Measurements from ENCODE around the gene PTPRM. TPM values are rescaled to one million over a fixed set of nuclear protein-coding genes. Genes with fewer than 3 reads are reported as not detected.

The PTPRM gene
- total and polyA plus RNA-seq, 2 of the 4 experiments (the other 2 are of a cell fraction), result 28.3 to 51.2 TPM

- dilution Hi-C loops (cut with HindIII; ENCODE audit: low sequenced_read_pairs, unreplicated experiment), result no loop called here
- no peak overlapping the region for H3K4me3 ChIP-seq (ENCODE audit: insufficient read depth, low read depth, low read length)
- H3K56ac ChIP-seq (ENCODE audit: extremely low read depth, insufficient read depth, low read length), result no peak overlapping the region
- no peak overlapping the region for H2BK20ac ChIP-seq (ENCODE audit: low read depth, low read length)
- no peak overlapping the region for H3K27ac ChIP-seq (ENCODE audit: insufficient read depth, low read length)
- TF ChIP-seq RCOR1 (IDR thresholded peaks at IDR 0.05; ENCODE audit: insufficient replicate concordance, low read length), result no peak
- no peak for TF ChIP-seq RAD21 (IDR thresholded peaks at IDR 0.05; ENCODE audit: low read length)
- H3K9me1 ChIP-seq (ENCODE audit: insufficient read depth, low read length), result no peaks in the 10 kb centered on the region
- H4K91ac ChIP-seq (ENCODE audit: insufficient read depth, low read depth, low read length), result no peak overlapping the region
- H3K18ac ChIP-seq (ENCODE audit: low read depth, low read length), result no peak overlapping the region
- peaks cover 2% of the 10 kb centered on the region; the same call in 1 of the 2 replicates for H3K36me3 ChIP-seq (ENCODE audit: control insufficient read depth, insufficient read depth, low read length)
- intact Hi-C loops (cut with micrococcal nuclease), result no loop called here
- DNase-seq, result no peak
- no peak overlapping the region for H3K23ac ChIP-seq (ENCODE audit: low read depth, low read length)
- no peak overlapping the region for H2BK120ac ChIP-seq (ENCODE audit: low read depth, low read length)
- H2BK15ac ChIP-seq (ENCODE audit: low read depth, low read length), result no peak overlapping the region
- H2AFZ ChIP-seq (replicated peaks; ENCODE audit: low read length, poor library complexity), result no peak overlapping the region
- H3K9ac ChIP-seq (ENCODE audit: low read depth, low read length), result no peak overlapping the region
- H3K4me2 ChIP-seq (ENCODE audit: low read depth, low read length), result no peak overlapping the region
- BruUV-seq (replicated peaks), result no TSS peak
- H2BK5ac ChIP-seq (ENCODE audit: low read depth, low read length, poor library complexity, severe bottlenecking), result no peak overlapping the region
- H4K8ac ChIP-seq (ENCODE audit: low read depth in 2 of 2, low read length in 2 of 2), result no peak overlapping the region
- no peak overlapping the region for H4K5ac ChIP-seq (ENCODE audit: low read depth, low read length)
- no peaks in the 10 kb centered on the region for H4K20me1 ChIP-seq (ENCODE audit: insufficient read depth, low read length)
- H2AK5ac ChIP-seq (ENCODE audit: low read depth, low read length), result no peak overlapping the region
- ChIA-PET POLR2A (ENCODE audit: unreplicated experiment) (no interaction called here), CTCF (no interaction called here)
- H3K79me1 ChIP-seq (ENCODE audit: low read depth in 1 of 2, low read length in 2 of 2), result peaks cover 0 to 3% of the 10 kb centered on the region in 2 experiments; a peak in 2 of 4 replicates
- in situ Hi-C loops (cut with MboI; ENCODE audit: low sequenced_read_pairs), result no loop called here
- H3K4ac ChIP-seq (ENCODE audit: low read depth, low read length), result no peak overlapping the region
- H3K27me3 ChIP-seq (ENCODE audit: control insufficient read depth, insufficient read depth, low read length), result no peaks in the 10 kb centered on the region
- H3K9me3 ChIP-seq (ENCODE audit: control insufficient read depth, insufficient read depth, low read length), result no peaks in the 10 kb centered on the region
- no peak overlapping the region for H2AK9ac ChIP-seq (replicated peaks; ENCODE audit: low read depth, low read length, poor library complexity)
- H3K4me1 ChIP-seq (ENCODE audit: control insufficient read depth, insufficient read depth, low read length), result no peaks in the 10 kb centered on the region
- no peak overlapping the region for H3K14ac ChIP-seq (replicated peaks; ENCODE audit: low read depth, low read length)
- no peak for ATAC-seq (ENCODE audit: low read depth)
- WGBS, 2 experiments (ENCODE audit: extremely low coverage in 2 of 2, insufficient read length in 1 of 2), result no CpG with 5 or more reads among the region's 1 CpG
These were observed 498.7 kb downstream of the PTPRM start for GRCh38 chr18:8065773-8066172.
